GM21825 (cell line): ENCODE results near the gene CAPN3.

Source experiments
- ATAC-seq: cut with Tn5 transposase; IDR thresholded peaks from one replicate; pipeline ENCODE4 v1.9.1; 2021; ENCODE audit warnings: mild to moderate bottlenecking, moderate library complexity; ENCODE audit not compliant: unreplicated experiment

Gene CAPN3

GRCh38 chr15:42392309-42393024 is 33.2 kb downstream of the CAPN3 start:
- no peak for ATAC-seq

GRCh38 chr15:42394106-42394505 is 34.8 kb downstream of the CAPN3 start:
- no peak for ATAC-seq

- no peak for ATAC-seq
These were observed 36.5 kb downstream of the CAPN3 start for GRCh38 chr15:42395838-42396237.

GRCh38 chr15:42401544-42402454 is 42.5 kb downstream of the CAPN3 start:
- ATAC-seq, result no peak

- ATAC-seq, result no peak
These were observed 43.3 kb downstream of the CAPN3 start for GRCh38 chr15:42402455-42403205.

- no peak for ATAC-seq
These were observed 44.1 kb downstream of the CAPN3 start for GRCh38 chr15:42403389-42403788.

GRCh38 chr15:42404461-42405235 is 45.3 kb downstream of the CAPN3 start:
- ATAC-seq, result no peak

GRCh38 chr15:42405863-42406482 is 46.7 kb downstream of the CAPN3 start:
- no peak for ATAC-seq

- no peak for ATAC-seq
These were observed 48.9 kb downstream of the CAPN3 start for GRCh38 chr15:42408178-42408577.

- ATAC-seq, result no peak
These were observed 49.7 kb downstream of the CAPN3 start for GRCh38 chr15:42409011-42409410.

- no peak for ATAC-seq
These were observed 52.6 kb downstream of the CAPN3 start for GRCh38 chr15:42411884-42412283.

- no peak for ATAC-seq
These were observed 54.6 kb downstream of the CAPN3 start for GRCh38 chr15:42413920-42414319.

- no peak for ATAC-seq
These were observed 60.1 kb downstream of the CAPN3 start for GRCh38 chr15:42419369-42419768.

- ATAC-seq, result no peak
These were observed 62.1 kb downstream of the CAPN3 start for GRCh38 chr15:42421376-42421775.

GRCh38 chr15:42427429-42428223 is 68.3 kb downstream of the CAPN3 start:
- no peak for ATAC-seq

- ATAC-seq, result no peak
These were observed 85.2 kb downstream of the CAPN3 start for GRCh38 chr15:42444415-42445063.

- ATAC-seq, result no peak
These were observed 86.2 kb downstream of the CAPN3 start for GRCh38 chr15:42445551-42445950.

- ATAC-seq, result no peak
These were observed 88.3 kb downstream of the CAPN3 start for GRCh38 chr15:42447599-42447998.

- no peak for ATAC-seq
These were observed 89.0 kb downstream of the CAPN3 start for GRCh38 chr15:42448281-42448680.
